GM19324 (cell line): ENCODE results near the gene FHOD1.
A peak's percentile ranks its signal among the peaks of the same experiment; 100 is the strongest.

Experiments used
- ATAC-seq: cut with Tn5 transposase; IDR thresholded peaks from one replicate; pipeline ENCODE4 v1.9.1; 2021; ENCODE audit warnings: mild to moderate bottlenecking, moderate library complexity; ENCODE audit not compliant: unreplicated experiment, low FRiP score

The FHOD1 gene

DNA sequence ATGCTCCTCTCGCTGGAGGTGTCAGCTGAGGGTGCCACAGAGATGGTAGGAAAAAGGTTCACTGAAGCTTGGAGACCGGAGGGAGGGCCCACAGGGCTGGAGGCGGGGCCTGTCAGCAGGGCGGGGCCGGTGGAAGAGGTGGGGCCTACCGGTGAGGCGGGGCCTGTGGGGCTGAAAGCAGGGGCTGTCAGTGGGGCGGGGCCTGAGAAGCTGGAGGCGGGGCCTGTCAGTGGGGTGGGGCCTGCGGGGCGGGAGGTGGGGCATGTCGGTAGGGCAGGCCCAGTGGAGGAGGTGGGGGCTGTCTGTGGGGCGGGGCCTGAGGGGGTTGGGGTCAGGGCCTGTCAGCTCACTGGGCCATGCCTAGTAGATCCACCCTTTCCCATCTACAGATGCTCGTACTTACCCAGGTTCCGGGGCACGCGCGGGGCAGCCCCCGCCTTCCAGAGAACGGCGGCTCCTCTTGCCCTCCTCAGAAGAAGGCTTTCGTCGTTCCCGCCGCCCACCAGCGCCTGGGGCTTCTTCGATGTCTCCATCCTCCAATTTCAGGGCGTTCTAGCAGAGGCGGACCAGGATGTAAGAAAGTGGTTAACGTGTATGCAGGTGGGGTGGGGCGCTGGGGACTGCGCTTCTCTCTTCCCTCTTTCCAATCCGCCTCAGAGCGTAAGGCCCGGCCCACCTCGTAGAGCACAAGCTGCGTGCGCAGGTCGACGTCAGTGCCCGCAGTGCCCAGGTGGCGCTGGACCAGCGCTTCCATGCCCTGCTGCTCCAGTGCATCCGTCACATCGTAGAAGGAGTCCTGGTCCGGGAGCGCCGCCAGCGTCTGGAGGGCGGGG lies 10.5 kb downstream of the FHOD1 start:
- ATAC-seq: no peak

DNA sequence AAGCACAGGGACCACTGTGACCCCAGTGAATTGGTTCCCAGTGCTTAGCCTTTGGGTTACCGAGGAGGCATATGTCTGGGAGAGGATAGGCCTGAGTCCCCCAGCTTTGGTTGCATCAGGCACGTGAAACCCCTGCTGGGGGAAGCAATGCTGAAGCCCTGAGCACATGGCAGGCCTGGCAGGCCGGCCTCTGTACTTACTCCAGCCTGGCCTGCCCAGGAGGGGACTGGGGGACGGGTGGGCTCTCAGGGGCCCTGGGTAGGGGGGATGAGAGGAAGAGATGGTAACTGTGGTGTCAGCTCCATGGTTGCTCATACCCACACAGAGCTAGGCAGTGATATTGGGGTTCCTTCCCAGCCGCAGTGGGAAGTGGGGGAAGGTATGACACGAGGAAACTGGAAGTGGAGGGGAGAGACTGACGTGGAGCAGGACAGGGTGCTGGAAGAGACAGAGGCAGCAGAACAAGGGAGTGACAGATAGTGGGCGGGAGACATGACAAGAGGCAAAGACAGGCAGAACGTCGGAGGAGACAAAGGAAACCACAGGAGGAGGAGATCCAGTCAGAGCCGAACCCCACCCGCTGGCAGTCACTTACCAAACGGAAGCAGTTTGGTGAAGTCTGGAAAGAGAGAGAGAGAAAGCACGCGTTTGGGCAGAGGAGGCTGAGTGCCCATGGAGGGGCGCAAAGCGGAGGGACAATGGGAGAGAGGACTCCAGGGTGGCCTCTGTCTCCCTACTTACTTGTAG lies 11.3 kb downstream of the FHOD1 start:
- ATAC-seq: no peak

DNA sequence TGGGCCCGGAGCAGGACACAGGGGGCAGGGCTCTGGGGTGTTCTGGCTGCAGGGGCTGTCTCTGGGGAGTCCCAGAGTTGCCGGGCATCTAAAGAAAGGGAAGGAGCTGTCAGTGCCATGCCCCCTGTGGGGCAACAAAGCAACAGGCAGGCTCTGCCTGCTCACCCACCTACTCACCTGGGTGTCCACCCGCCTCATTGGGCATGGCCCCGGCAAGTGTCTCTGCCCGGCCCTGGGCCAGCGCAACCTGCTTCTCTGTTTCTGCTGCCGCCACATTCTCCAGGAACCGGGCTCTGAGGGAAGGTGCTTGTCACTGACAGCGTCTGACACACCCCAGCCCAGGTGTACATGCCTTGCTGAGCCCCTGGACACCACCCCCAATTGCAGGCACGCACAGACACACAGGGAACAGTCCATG lies 13.1 kb downstream of the FHOD1 start:
- ATAC-seq: no peak

DNA sequence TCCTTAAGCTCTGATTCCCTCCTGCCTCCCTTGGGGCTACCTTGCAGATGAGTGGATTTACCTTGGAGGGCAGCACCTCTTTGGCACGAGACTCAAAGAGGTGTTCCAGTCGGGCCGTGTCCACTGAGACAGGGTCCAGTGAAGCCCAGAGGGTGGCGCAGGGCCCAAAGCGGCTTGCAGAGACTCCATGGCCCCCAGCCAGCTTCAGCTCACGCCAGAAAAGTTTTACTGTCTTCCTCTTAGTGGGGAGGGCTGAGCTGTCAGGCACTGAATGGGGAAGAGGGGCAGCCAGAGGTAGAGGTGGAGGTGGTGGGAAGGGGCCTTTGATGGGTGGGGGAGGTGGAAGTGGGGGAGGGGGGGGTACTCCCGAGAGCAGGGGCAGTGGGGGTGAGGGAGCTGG lies 13.7 kb downstream of the FHOD1 start:
- ATAC-seq: no peak

DNA sequence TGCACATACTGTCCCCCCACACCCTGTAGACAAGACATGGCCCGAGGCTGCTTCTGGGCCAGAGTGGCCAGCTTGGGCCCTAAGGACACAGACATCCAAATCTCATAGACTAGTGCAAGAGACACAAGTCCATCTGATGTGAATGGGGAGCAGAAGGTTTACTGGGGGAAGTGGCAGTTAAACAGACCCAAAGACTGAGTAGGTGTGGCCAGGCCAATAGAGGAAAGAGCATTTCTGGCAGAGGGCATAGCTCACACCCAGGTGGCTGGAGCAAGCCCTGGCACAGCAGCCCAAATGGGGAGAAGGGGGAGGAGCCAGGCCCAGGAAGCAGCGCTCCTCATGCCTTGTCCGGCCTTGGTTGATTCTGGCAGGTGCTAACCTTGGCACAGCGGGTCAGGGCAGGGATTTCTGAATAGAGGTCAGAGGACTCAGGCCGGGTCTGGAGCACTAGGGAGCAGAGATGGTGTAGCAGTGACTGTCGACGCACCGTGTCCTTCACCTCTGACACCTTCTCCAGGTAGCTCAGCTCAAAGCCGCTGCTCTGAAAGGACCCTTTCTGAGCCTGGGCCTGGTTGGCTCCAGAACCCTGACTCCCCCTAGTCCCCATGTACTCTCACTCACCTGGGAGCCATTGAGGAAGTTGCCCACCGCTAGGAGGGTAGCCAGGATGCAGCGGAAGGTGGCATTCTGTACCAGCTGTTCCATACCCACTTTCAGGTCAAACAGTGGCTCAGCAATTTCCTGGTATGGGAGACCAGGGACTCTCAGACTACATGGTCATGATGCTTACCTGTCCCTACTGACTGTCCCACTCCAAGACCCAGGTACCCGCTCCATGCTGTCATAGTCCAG lies 16.2 kb downstream of the FHOD1 start:
- no peak for ATAC-seq

DNA sequence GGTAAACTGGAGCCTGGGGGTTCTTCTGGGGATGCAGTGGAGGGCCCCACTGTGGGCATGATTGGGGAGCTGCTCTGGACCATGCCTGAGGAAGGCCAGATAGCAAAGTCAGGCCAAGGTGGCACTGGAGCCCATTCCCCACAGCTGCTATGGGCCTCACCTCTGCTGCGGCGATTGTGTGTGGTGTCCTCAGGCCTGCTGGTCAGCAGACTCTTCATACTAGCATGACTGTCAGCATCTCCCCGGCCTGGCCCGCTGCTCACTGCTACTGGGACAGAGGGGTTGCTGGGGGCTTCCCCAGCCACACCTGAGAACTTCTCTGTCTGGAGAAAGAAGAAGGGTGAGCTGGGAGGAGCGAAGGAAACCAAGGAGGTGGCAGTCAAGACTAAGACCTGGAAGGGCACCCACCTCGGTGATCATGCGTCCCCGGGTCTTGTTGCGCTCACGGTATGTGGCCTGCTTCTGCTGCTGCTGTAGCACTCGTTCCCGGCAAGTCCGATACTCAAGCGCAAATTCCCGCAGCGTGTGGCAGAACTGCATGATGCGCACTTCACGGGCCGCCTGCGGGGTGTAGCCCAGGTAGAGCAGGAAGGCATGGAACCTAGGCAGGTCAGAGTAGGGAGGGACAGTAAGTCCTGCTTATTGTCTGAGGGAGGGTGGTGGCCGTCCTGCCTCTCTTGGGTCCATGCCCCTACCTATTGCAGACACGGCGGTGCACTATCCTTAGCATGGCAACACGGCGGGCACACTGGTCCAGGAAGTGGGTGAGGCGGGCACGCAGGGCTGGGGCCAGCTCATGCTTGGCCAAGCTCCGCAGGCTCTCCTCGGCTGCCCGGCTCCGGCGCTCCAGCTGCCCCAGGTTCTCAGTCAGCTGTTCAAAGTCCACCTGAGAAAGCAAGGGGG lies 17.1 kb downstream of the FHOD1 start:
- no peak for ATAC-seq

DNA sequence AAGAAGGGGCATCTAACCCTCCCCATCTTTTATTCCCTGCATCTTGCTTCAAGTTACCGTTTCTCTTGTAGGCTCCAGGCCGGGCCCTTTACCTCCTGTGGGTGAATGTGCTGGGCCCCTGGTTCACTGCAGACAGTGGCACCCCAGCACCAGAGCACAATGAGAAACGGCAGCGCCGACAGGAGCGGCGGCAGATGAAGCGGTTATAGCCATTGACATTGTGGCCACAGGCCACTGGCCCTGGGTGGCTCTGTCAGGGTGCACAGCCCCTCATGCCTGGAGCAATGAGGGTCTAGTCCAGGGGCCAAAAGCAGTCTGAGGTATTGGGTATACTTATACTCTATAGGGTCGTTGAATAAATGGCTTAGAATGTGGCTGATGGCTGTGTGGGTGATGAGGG lies 18.4 kb downstream of the FHOD1 start:
- no peak for ATAC-seq

DNA sequence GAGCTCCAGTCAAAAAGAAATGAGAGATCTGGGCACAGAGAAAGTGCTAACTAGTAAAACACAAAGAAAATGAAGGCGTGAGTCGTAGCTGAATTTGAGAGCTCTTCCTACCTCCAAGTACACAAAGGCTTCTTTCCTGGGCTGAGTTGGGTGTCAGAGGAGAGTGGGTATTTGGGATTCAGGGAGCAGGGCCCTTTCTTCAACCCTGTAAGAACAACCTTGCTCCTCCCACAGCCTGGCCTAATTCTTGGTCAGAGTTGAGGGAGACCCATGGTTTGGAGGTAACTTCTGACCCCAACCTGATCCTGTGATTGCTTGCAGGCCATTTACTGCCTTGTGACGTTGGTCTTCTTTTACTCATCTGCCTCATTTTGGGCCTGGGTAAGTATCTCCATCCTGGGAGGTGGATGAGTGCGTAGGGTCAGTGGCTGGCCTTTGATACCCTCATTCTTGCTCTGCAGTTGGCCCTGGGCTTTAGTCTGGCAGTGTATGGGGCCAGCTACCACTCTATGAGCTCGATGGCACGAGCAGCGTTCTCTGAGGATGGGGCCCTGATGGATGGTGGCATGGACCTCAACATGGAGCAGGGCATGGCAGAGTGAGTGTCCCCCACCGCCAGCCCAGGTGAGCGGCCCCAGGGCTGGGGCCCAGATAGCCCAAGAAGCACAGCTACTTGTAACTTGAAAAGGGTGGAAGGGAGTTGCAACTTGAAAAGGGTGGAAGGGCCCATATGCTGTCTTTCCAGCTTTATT lies 19.1 kb downstream of the FHOD1 start:
- no peak for ATAC-seq

DNA sequence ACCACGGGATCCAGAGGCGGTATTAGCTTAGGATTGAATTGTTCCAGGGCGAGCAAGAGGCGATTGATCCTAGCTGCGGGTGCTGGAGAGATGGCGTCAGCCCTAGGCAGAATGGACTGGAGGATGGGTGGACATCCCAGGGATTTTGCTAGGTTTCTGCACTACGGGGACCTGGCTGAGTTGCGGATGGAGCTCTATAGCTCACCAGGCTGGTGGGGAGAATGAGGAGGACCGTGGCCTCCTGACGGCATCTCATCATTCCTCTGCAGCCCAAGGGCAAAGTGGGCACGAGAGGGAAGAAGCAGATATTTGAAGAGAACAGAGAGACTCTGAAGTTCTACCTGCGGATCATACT lies 19.7 kb downstream of the FHOD1 start:
- no peak for ATAC-seq

DNA sequence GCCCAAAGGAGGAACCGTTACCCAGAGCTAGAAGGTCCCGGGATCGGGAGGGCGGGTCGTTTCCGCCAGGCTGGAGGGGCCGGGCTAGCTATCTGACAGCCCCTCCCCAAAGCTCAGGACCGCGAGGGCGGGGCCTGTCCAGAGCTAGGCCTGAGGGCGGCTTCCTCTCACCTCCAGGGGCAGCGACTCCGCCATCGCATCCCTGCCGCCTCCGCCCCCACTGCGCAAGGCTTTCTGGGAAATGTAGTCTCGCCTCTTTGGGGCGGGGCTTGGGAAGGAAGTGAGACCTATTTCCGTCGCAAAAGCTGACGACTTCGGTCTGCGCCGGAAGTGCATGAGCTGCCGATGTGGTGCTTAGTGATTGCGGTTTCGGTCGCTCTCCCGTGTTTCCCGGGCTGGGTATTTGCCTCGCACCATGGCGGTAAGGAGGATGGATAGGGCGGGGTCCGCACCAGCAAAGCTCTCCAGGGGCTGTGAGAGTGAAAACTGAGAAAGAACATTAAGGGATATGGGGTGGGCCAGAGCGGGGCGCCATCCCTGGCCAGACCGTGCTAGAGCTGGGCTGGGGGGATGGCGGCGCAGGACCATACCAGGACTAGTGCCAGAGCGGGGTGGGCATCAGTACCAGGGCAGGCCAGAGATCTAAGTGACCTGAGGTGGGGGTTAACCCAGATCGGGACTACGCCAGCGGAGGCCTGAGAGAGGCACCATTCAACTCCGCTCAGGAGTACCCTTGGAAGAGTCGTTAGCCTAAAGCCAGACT lies 20.3 kb downstream of the FHOD1 start, which contains the start of gene TMEM208:
TMEM208 (plus strand) TSS at position 327 of the 763 bp plus-strand sequence; CDS start at position 416, 89 bp downstream.
- ATAC-seq: peak; percentile 94

DNA sequence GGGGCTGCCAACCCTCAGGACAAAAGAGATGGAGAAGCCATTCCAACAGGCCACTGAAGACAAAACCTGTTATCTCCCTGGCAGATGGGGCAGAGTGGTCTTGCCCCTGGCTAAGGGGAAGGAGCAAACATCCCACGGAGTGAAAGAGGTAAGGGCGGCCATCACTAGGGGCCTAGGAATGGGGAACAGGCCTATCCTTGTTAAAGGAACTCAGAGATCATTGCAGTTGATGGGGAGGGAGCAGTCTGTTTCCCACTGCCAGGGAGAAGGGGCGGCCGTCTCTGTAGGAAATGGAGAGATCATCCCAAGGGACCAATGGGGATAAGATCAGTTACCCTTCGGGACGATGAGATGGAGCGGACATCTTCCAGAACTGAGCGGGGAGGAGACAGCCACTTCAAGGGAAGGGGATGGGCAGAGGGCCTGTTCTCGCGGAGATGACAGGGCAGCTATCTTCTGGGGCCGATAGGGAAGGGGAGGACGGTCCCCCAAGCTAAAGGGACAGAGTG lies 20.9 kb downstream of the FHOD1 start:
- no peak for ATAC-seq

DNA sequence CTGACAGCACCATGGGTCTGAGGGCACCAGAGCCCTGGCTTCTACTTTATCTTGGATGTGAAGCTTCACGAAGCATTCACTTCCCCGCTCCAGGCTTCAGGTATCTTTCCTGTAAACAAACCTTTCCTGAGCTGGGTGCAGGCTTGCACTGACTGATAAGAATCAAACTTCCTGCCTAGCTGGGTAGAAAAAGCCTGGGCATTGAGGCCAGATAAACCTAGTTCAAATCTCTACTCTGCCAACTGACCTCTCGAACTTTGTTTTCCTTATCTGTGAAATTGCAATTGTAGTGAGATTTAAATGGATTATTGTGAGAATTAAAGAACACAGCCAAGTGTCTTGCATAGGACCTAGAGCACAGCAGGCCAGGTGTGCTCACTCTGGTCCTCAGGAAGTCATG lies 23.3 kb downstream of the FHOD1 start:
- ATAC-seq: no peak

DNA sequence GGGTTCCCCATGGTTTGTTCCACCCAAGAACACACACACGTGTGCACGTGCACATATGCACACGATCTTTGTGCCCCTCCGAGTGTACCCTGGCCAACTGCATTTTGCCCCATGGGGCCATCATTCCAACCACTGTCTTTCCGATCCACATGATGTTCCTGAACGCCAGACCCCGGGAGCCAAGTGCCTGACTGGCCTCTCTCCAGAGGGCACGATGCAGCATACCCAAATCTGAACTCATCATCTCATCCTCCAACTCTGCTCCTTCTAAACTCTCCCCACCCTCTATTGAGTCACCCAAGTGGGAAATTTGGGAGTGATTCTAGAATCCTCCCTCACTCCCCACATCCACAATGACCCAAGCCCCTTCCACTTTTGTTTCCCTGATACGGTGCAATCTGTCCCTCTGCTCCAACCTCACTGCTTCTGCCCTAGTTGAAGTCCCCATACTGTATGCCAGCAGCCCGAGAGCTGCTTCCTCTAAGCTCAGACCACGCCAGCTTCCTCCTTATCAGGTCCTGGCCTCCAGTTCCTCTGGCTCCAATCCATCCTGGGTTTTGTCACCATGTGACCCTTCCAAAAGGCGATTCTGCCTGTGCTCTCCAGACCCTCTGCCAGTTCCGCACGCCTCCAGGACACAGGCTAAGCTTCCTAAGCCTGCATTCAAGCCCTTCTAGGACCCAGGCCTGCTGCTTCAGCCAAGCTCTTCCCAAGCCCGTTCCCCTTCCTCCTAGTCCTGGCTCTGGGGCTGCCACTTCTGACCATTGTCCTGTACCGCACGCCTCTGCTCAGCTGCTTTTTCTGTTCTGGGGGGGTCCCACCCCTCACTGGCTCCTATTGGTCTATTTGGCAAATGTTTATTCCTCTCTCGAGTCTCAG lies 30.4 kb downstream of the FHOD1 start:
- no peak for ATAC-seq

DNA sequence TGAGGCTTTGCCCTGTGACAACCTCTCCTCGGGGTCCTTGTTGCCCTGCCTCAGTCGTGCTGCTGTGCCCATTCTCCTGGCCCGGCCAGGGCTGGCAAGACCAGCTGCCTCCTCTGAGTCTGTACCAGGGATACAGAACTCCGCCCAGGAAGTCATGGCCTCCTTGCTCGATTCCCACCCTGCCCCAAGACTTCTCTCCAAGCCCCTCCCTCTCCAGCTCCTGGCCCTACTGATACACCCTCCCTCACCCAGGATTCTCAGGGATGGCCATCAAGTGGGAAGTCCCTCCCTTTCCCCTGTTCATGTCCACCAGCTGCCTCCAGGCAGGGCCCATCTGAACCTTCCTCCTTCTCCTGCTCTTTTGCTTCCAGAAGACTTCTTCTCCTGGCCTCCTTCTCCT lies 31.6 kb downstream of the FHOD1 start:
- no peak for ATAC-seq

DNA sequence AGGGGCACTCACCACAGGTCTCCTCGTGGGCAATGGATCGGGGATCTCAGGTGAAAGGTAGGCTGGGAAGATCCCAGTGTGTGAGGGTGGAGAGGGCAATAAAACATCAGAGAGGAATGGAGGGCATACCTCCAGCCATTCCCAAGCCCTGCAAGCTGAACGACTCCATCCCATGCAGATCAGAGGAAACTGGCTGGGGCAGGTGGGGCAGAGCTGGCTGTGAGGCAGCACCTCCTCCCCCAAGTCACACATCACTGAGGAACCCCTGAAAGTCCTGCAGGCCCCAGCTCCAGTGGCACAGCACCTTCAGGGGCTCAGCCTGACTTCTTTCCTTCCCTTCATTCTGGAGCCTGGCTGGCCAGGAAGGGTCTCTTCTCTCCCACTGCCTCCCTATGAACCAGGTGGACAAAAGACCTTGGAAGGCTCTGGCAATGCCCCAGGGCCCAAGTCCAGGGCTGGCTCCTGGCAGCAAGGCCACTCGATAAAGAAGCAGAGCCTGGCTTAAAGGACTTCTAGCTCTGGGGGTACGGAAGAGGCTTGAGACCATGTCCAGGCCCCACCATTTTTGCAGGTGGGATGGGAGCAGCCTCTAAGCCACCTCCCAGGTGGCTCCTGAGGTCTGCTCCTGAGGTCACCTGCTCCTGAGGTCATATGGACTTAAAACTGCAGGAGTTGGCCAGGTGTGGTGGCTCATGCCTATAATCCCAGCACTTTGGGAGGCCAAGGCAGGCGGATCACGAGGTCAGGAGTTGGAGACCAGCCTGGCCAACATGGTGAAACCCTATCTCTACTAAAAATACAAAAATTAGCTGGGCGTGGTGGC lies 33.9 kb downstream of the FHOD1 start:
- ATAC-seq: no peak

DNA sequence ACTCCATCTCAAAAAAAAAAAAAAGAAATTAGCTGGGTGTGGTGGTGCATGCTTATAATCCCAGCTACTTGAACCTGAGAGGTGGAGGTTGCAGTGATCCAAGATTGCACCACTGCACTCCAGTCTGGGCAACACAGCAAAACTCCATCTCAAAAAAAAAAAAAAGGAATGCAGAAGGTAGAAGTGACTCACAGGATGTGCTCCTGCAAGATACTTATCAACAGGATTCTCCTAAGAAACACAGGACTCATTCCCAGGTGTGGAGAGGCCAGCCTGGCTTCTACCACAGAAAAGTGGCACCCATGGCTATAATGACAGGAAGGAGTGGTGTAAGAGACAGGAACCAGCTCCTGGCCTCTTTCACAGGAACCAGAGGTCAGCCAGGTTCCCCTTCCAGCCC lies 34.5 kb downstream of the FHOD1 start:
- no peak for ATAC-seq

DNA sequence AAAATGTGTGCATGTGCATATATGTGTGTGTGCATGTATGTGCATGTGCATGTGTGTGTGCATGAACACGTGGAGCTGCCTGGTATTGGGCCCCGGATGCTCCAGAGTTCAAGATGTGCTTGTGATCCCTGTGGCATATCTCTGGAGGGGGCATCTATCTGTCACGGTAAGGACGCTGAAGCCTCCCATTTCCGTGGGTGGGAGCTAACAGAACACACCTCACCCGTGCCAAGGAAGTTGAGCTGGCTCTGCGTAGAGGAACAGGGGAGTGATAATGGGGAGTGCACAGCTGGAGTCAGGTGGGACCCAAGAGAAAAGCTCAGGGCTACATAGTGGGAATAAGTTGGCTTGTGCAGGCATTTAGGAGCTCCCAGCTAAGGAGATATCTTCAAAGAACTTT lies 35.6 kb downstream of the FHOD1 start:
- no peak for ATAC-seq
